OCI-LY3 (cell line): ENCODE results near the gene GULP1.

Experiments
- CTCF ChIP-seq: fragments of 200-600, 300-600 bp; sonication (generic); IDR thresholded peaks from 2 replicates; pipeline ENCODE4 v1.5.1; 2014; ENCODE audit warnings: antibody characterized with exemption, low read length, low read depth
- EZH2phosphoT487 ChIP-seq: fragments of 200-600 bp; shearing (Covaris generic); IDR thresholded peaks from 2 replicates; pipeline ENCODE4 v1.6.1; 2018; ENCODE audit warnings: antibody characterized with exemption, mixed run types, low read depth

- TF ChIP-seq EZH2phosphoT487 = no peak
- no peak for TF ChIP-seq CTCF
Measured at GRCh38 chr2:188340257-188340656, 48.6 kb downstream of the GULP1 start.
